Left forelimb (tissue), 1 donor: ENCODE measurements around the gene NCMAP.

Source experiments
- DNase-seq: peaks from one replicate; pipeline ENCODE4 v3.0.0-alpha.2; 2018; ENCODE audit warnings: low spot score

Gene NCMAP

DNA sequence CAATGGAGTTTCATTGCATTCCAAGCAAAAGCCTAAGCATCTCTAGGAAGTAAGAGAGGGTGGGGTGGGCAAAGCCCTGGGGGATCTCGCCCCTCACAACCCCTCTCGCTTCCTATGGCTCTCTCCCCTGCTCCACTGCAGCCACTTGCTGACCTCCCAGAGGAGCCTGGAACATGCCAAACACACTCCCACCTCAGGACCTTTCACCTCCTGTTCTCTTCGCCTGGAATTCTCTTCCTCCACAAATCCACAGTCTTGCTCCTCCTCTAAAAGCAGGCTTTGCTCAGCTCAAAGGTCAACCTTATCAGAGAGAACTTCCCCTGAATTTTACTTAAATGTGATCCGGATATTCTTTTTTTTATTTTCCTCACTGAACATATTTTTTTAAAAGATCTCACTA, 66.3 kb downstream of the NCMAP start:
- no peak for DNase-seq

DNA sequence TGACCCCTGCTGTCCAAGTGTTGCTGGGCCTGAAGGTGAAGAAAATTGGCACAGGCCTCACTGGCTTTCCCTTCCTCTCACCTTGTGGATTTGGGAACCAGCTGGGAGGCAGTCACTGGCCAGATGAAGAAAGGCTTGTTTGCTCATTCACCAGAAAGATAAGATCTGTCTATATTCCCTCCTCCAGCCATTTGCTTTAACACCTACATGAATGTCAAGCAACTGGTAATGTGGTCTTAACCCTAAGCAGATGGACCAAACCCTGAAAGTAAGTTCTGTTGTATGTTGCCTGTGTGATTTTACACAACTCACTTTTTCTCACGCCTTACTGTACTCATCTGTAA, 76.9 kb downstream of the NCMAP start:
- no peak for DNase-seq

DNA sequence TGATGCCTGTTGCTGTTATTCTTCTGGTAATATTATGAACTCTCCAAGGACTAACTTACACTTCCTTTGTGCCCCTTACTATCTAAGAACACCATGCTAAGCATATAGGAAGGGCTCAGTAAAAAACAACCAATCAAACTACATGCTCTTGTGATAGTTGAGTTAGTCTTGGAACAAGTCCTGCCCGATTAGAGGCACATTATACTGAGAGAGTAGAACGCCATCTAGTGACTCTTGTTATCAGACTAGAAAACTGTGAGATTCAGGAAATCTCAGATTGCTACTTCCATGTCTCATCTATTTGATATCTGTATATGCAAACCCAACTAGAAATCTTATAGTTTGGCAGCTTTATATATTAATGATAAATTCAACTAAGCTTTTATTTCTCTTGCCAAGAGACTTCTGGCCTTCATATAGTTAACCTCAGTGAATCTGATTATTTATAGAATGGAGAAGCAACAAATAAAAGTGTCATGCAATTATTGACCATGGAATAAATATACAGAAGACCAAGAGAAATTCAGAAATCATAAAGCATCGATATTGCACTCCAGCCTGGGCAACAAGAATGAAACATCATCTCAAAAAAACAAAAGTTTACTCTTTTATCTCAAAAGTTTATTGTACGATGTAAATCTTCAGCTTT, 79.4 kb downstream of the NCMAP start:
- DNase-seq, result no peak

DNA sequence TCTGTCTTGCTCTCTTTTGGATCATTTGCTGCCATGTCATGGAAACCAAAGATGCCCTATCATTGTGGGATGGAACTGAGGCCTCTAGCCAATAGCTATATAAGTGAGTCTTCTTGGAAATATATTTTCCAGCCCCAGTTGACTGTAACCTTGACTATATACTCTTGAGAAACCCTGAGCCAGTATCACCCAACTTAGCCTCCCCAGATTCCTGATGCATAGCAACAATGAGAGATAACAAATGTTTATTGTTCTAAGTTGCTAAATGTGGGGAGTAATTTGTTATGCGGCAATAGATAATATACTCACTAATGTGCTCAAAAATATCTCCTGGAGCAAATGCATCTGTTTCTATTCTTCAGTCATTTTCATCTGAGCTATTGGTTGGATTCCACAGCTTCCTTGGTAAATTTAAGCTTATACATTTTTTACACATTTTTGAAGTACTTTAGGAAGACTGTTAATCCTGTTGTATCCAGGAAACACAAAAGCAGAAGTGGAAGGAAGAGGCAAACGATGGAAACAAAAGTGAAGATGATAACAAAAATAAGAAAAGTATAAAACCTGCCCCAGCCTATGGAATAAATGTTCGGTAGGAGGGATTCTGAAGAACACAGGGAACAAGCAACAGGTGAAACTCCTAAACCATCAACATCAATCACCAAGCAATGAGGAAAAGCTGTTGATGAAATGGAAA, 80.9 kb downstream of the NCMAP start:
- DNase-seq, result no peak

DNA sequence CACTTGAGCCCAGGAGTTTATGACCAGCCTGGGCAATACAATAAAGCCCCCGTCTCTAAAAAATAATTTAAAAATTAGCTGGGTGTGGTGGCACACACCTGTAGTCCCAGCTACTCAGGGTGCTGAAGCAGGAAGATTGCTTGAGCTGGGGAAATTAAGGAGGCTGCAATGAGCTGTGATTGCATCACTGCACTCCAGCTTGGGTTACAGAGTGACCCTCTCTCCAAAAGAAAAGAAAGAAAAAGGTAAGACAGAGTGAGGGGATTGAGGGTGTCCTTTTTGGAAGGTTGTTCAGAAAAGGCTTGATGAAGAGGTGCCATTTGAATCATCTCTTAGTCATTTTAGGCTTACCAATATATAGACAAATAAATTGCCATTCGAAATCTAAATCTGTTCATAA, 83.2 kb downstream of the NCMAP start:
- DNase-seq, result no peak

DNA sequence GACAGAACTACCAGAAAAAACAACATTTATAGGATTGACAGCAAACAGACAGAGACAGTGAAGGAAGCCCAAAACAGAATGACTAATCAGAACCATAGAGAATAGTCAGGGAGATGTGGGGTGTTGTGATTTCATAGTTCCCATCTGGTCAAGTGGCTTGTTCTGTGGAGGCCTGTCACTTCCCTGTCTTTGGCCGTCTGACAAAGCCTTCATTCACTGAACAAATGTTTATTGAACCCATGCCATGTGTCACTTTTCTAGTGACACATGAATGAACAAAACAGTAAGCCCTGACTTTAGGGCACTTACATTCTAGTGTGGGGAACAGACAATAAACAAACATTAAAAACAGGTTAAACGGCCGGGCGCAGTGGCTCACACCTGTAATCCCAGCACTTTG, 84.0 kb downstream of the NCMAP start:
- DNase-seq, result no peak

DNA sequence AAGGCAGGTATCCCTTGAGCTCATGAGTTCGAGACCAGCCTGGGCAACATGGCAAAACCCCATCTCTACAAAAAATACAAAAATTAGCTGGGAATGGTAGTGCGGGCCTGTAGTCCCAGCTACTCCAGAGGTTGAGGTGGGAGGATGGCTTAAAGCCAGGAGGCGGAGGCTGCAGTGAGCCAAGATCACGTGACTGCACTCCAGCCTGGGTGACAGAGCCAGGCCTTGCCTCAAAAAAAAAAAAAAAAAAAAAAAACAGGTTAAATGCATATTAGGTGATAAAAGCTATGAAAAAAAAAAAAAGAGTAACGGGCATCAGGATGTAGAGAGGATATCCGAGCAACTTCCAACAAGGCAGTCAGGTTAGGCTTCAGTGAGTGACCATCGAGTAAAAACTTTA, 84.4 kb downstream of the NCMAP start:
- no peak for DNase-seq

DNA sequence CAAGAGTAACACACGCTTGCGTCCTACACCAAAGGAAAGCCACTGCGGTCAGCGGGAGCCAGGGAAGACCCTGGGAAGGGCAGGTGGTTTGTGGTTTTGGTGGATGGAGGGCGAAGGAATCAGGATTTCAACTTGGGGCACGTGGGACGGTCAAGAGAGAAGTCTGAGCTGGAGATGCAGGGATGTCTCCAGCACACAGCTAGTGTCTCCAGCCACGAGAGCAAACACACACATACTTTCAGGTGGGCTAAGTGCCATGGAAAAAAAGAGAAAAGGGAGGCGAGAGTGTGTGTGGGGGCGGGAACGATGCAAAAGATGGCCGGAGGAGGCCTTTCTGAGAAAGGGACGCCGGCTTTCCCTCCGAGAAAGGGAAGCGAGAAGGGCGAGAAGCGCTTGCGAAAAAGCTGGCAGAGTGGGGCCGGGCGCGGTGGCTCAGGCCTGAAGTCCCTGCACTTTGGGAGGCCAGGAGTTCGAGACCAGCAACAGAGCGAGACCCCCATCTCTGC, 85.8 kb downstream of the NCMAP start:
- DNase-seq, result peak; percentile 69

DNA sequence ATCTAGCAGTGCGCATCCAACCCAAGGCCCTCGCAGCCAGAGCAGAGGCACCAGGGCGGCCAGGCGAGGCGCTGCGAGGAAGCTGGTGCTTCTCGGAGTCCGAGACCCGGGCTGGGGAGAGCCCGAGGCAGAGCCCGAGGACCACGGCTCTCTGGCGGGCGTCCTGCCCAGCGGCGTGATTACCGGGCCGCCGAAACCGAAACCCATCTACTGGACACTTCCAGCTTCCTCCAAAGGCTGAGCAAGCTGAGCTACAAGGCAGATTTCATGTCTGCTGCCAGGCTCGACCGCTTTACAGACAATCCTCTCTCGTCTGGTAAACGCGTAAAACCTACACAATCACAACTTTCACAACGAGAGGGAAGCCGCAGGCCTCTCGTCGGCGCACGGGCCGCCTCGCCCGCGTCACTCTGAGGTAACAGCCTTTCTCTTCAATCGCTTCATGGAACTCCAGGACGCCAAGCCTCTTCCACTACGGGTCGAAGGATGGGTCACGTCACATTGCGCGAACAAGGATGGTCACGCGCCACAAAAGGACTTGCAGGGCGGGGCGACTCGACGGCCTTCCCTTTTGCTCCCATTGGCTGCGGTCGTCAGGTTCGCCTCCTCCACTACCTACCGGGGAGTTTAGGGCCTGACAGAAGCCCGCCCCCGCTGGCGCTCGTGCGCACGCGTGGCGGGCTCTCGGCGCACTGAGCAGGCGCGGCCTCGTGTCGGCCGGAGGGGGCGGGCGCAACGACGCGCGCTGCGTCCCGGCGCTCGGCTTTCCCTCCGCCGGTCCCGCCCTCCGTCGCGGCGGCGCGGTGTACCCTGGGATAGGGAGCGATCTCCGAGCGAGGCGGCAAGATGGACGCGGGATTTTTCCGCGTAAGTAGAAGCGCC, 86.8 kb downstream of the NCMAP start, which contains the start of gene SRRM1:
TSS of gene SRRM1 (plus strand) at position 822 of the 882 bp plus-strand sequence. CDS start at position 847, 25 bp downstream.
- DNase-seq, result peak; percentile 99

DNA sequence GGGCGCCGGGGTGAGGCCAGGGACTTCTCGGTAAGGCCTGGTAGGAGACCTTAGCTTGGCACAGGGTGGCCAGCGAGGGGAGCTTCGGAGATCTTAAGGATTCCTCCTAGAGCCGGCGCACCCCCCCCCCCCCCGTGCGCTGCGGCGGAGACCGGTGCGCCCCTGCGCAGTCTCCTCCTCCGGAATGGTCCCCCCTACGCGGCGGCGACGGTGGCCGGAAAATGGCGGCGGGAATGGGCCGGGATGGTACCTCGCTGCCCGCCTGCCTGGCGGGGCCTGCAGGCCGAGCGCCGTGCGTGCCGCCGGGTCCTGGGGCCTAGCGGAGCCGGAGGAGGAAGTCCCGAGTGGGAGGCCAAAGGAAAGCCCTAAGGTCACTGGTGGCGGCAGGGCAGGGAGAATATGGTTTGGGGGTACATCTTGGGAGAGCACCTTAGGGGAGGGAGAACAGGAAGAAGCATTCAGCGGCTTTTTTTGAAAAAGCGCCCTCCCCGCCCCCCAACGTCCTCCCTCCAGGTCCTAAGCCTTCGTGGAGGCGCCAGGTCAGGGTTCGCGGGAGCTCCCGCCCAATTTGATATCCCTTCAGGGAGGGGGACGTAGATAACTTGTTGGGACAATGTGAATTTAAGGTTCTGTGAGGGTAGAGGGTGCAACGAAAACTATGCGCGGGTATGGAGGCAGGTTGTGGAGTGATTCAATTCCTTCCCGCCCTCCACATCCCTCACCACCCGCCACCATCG, 87.6 kb downstream of the NCMAP start:
- DNase-seq, result no peak

DNA sequence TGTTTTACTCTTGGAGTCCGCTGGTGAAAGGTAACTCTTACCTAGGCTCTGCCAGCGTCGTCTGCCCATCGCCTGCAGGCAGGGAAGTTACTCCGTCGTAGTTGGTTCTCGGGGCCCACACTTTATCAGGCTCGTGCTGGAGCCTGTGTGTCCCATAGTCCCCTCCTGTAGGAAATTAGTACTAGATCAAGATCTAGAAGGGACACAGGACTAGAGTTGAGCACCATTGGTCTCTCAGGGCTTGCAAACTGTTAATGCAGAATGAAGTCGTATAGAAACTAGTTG, 88.2 kb downstream of the NCMAP start:
- DNase-seq, result no peak

DNA sequence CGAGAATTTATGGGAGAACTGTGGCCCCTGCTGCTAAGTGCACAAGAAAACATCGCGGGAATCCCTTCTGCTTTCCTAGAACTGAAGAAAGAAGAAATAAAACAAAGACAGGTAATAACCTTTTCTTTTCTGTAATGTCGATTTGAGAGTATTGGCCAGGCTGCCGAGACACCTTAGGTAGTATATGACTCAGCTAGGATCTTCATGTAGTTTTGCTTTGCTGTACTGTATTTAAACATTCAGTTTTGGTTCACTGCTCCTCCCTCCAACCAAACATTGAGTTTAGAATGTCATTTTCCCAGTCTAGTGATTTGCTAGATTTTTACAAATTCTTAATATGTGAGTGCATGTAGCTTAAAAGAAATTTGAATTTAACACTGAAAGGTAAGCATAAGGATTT, 93.0 kb downstream of the NCMAP start:
- no peak for DNase-seq

DNA sequence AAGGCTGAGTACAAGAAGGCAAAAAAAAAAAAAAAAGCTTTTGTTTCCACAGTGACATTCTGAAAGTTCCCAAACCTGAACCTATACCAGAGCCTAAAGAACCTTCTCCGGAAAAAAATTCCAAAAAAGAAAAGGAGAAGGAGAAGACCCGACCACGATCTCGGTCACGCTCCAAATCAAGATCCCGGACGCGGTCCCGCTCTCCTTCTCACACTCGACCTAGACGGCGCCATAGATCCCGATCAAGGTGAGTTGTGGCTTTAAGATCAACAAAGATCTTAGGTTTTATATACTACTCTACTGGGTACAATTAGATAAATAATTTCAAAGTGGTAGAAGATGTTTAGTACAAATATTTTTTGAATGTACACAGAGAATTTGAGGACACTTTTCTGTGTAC, 96.5 kb downstream of the NCMAP start:
- DNase-seq, result no peak

DNA sequence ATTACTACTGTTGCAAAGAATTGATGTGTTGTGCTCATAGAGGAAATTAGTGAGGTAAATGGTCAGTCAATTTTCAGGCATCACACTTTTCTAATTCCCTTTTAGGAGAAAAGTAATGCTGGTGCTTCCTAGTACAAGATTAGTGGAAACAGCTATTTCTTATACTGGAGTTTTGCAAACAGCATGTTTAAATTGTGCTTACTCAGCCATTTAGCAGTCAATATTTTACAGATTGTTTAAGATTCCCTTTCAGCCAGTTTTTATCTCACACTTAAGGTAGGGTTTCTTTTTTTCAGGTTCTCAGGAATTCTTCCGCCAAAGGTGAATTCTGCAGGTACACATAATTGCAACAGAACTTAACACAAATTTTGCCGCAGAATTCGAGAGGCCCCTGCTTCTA, 98.1 kb downstream of the NCMAP start:
- no peak for DNase-seq

DNA sequence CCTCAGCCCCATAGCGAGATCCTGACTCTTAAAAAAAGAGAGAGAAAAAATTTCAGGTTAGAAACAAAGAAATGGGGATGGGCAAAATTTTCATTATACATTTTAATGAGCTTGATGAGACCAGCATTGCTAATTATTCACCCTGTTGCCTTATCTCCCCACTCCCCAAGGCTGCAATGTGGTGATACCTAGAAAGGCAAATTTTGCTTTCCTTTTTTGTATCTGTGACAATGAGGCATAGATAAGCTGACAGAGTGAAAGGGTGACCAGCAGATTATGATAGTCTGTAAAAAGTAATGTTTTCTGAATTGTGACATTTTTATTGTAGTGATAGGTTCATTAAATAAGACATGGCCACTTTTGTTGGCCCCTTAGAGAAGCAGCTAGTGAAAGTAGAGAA, 100.2 kb downstream of the NCMAP start:
- DNase-seq, result no peak

DNA sequence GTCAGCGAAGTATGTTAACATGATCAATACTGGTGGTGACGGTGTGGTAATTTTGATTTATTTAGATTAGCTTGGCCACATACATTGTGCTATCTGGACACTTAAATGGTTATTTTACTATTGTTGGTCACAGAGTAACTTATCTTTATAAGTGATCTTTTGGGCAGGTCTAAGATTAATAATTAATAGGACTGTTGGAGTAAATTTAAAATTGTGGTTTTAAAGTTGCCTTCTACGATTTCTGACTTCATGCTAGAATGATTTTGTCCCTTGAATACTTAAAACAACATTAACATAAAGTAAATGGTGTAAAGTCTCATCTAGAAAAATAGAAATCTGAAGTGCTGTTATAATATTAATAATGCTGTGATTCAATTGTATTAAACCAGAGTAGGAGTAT, 101.9 kb downstream of the NCMAP start:
- DNase-seq, result no peak
